HepG2 (cell line): ENCODE results near the gene CADPS2. TPM values are rescaled to one million over a fixed set of nuclear protein-coding genes. Genes with fewer than 3 reads are reported as not detected.
A peak's percentile ranks its signal among the peaks of the same experiment; 100 is the strongest.

Experiments
- ATF5 ChIP-seq: sonication (generic); formaldehyde crosslinking; IDR thresholded peaks from 2 replicates; pipeline ENCODE4 v1.4.0; 2020; ENCODE audit warnings: mild to moderate bottlenecking, low read depth, missing genetic modification reagents
- CEBPB ChIP-seq: IDR thresholded peaks from 2 replicates; pipeline ENCODE4 v1.6.1; 2011; ENCODE audit warnings: low read depth, low read length, improper control_type of control experiment, borderline replicate concordance
- FOXP1 ChIP-seq, 2 experiments: fragments of 450-650 bp in 1 of 2; IDR thresholded peaks; 2 replicates each; pipeline ENCODE4 v1.6.1; 2017 to 2018; ENCODE audit warnings: antibody characterized with exemption in 1 of 2
- FOXP4 ChIP-seq: sonication (generic); formaldehyde crosslinking; IDR thresholded peaks from 2 replicates; pipeline ENCODE4 v1.4.0; 2020; ENCODE audit warnings: missing genetic modification reagents
- FUBP1 ChIP-seq: sonication (generic); formaldehyde crosslinking; IDR thresholded peaks from 2 replicates; pipeline ENCODE4 v1.5.1; 2020; ENCODE audit warnings: missing genetic modification reagents, mild to moderate bottlenecking, borderline replicate concordance
- KAT2B ChIP-seq: fragments of 150-350 bp; IDR thresholded peaks from 2 replicates; pipeline ENCODE4 v1.6.1; 2014; ENCODE audit warnings: low read depth, low read length, borderline replicate concordance
- KDM1A ChIP-seq: IDR thresholded peaks from 2 replicates; pipeline ENCODE4 v1.6.1; 2016; ENCODE audit warnings: missing compliant biosample characterization
- NR3C1 ChIP-seq: sonication (generic); formaldehyde crosslinking; IDR thresholded peaks from 2 replicates; pipeline ENCODE4 v1.4.0; 2020; ENCODE audit warnings: missing genetic modification reagents
- POLR2A ChIP-seq, 2 experiments: IDR thresholded peaks; 2 replicates each; pipeline ENCODE4 v1.6.1; 2011; ENCODE audit warnings: low read depth in 2 of 2, low read length in 2 of 2, mild to moderate bottlenecking in 1 of 2, moderate library complexity in 1 of 2; ENCODE audit not compliant: insufficient read depth in 1 of 2
- POLR2AphosphoS2 ChIP-seq: IDR thresholded peaks from 2 replicates; pipeline ENCODE4 v1.6.1; 2011; ENCODE audit warnings: low read depth, low read length, improper control_type of control experiment
- RERE ChIP-seq: IDR thresholded peaks from 2 replicates; pipeline ENCODE4 v1.6.1; 2016; ENCODE audit warnings: low read depth, missing genetic modification reagents, missing compliant biosample characterization
- SOX6 ChIP-seq, 2 experiments: fragments of 450-650 bp in 1 of 2; sonication (generic) in 1 of 2; formaldehyde crosslinking in 1 of 2; IDR thresholded peaks; 2 replicates each; pipeline versions ENCODE4 v1.4.0 to v1.6.1; 2017 to 2020; ENCODE audit warnings: antibody characterized with exemption in 1 of 2, mild to moderate bottlenecking in 1 of 2, missing genetic modification reagents in 1 of 2
- ZMYM4 ChIP-seq: sonication (generic); formaldehyde crosslinking; IDR thresholded peaks from 2 replicates; pipeline ENCODE4 v1.8.1; 2023; ENCODE audit warnings: mild to moderate bottlenecking, missing genetic modification reagents
- polyA plus RNA-seq, 8 experiments: library from polyadenylated mRNA; depleted of rRNA in 3 of 8; stranded (reverse) in 7 of 8; unstranded in 1 of 8; fragments of >200 nt; fragmentation: Illumina TruSeq in 4 of 8; extraction: Trizol in 4 of 8; gene quantifications; 2 replicates each; pipeline versions ENCODE4 v1.2.1 to v1.2.3, GENCODE V29; 2011 to 2016; ENCODE audit warnings: low read depth in 4 of 8, missing spikeins in 1 of 8, mixed read lengths in 1 of 8; ENCODE audit not compliant: insufficient read depth in 1 of 8
- total RNA-seq, 5 experiments: library from RNA; depleted of rRNA; stranded (reverse); fragments of >200 nt; fragmentation: Illumina TruSeq; extraction: Trizol; gene quantifications; 2 replicates each; pipeline ENCODE4 v1.2.3, GENCODE V29; 2016; ENCODE audit warnings: low read depth in 1 of 5
- TF ChIP-seq, protein P1 (sequence below): sonication (generic); formaldehyde crosslinking; IDR thresholded peaks from 2 replicates; pipeline ENCODE4 v1.4.0; 2020; ENCODE audit warnings: missing genetic modification reagents
- TF ChIP-seq, protein P2 (sequence below): sonication (generic); formaldehyde crosslinking; IDR thresholded peaks from 2 replicates; pipeline ENCODE4 v1.9.0; 2021; ENCODE audit warnings: missing genetic modification reagents, mild to moderate bottlenecking, borderline replicate concordance

The CADPS2 gene
- total and polyA plus RNA-seq, 2 of the 13 experiments (the other 11 are each of a cell fraction or from before 2014, with no cell fraction given), result 17.6 to 43.8 TPM

DNA sequence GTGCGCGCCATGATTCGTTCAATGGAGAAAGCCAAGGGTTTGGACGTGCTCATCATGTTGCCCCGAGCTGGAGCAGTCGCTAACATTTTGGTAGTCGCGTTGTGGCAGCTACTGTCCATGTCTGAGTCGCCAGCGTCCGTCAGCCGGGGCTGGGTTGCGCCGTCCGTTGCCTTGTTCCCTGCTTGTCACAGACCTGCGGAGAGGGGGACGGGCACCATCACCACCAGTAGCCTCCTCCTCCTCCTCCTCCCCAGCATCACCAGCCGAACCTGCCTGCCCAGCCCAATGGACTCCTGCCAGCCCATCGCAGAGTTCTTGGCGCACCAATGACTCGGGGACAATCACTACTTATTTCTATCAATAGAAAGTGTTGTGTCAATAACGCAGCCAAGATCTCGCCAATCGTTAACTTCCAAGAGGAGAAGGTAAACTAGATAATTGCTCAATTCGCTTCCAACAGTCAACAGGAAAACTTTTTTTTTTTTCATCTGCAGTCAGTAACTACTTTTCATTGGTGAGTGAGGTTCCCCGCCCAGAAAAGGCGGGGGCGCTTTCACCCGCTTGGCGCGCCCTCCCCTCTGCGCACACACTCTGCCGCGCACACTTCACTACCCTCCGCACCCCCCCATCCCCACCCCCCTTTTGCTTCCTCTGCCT lies 581.8 kb downstream of the CADPS2 start, which contains the start of gene FEZF1 (continued):
- 0 out of 2 replicates have a peak, but pooled peaks have one; percentile 38 for TF ChIP-seq RERE (CRISPR knock-in tag)
- peak; percentile 46; the same call in 1 of the 2 replicates for TF ChIP-seq FOXP4 (CRISPR knock-in tag)
- TF ChIP-seq, protein P1, sequence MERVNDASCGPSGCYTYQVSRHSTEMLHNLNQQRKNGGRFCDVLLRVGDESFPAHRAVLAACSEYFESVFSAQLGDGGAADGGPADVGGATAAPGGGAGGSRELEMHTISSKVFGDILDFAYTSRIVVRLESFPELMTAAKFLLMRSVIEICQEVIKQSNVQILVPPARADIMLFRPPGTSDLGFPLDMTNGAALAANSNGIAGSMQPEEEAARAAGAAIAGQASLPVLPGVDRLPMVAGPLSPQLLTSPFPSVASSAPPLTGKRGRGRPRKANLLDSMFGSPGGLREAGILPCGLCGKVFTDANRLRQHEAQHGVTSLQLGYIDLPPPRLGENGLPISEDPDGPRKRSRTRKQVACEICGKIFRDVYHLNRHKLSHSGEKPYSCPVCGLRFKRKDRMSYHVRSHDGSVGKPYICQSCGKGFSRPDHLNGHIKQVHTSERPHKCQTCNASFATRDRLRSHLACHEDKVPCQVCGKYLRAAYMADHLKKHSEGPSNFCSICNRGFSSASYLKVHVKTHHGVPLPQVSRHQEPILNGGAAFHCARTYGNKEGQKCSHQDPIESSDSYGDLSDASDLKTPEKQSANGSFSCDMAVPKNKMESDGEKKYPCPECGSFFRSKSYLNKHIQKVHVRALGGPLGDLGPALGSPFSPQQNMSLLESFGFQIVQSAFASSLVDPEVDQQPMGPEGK (CRISPR knock-in tag), result 0 out of 2 replicates have a peak, but pooled peaks have one; percentile 25
- TF ChIP-seq FUBP1, result no peak
- TF ChIP-seq ATF5 (CRISPR knock-in tag), result no peak
- TF ChIP-seq, protein P2, sequence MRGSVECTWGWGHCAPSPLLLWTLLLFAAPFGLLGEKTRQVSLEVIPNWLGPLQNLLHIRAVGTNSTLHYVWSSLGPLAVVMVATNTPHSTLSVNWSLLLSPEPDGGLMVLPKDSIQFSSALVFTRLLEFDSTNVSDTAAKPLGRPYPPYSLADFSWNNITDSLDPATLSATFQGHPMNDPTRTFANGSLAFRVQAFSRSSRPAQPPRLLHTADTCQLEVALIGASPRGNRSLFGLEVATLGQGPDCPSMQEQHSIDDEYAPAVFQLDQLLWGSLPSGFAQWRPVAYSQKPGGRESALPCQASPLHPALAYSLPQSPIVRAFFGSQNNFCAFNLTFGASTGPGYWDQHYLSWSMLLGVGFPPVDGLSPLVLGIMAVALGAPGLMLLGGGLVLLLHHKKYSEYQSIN (CRISPR knock-in tag), result no peak
- TF ChIP-seq NR3C1, result no peak
- TF ChIP-seq CEBPB, result peak; percentile 57; the same call in 1 of the 2 replicates
- no peak for TF ChIP-seq KAT2B
- TF ChIP-seq POLR2A (IDR thresholded peaks at IDR 0.05; ENCODE audit: insufficient read depth in 1 of 2, low read depth in 2 of 2, low read length in 2 of 2), result no peak
- no peak for TF ChIP-seq FOXP1 (IDR thresholded peaks at IDR 0.05)
- TF ChIP-seq FOXP1 (CRISPR knock-in tag; IDR thresholded peaks at IDR 0.05), result peak; percentile 88
- no peak for TF ChIP-seq POLR2AphosphoS2
- no peak for TF ChIP-seq SOX6 (IDR thresholded peaks at IDR 0.05)
- peak; percentile 32; the same call in 1 of the 2 replicates for TF ChIP-seq SOX6 (CRISPR knock-in tag; IDR thresholded peaks at IDR 0.05)
- TF ChIP-seq KDM1A (CRISPR knock-in tag), result no peak
- TF ChIP-seq ZMYM4 (CRISPR knock-in tag), result 0 out of 2 replicates have a peak, but pooled peaks have one; percentile 14
